HG03469 (cell line): ENCODE measurements around the gene HOXD11.

ENCODE experiments used
- ATAC-seq: cut with Tn5 transposase; IDR thresholded peaks from one replicate; pipeline ENCODE4 v1.9.1; 2021; ENCODE audit warnings: mild to moderate bottlenecking, moderate library complexity, moderate number of reproducible peaks; ENCODE audit not compliant: unreplicated experiment

HOXD11 gene

DNA sequence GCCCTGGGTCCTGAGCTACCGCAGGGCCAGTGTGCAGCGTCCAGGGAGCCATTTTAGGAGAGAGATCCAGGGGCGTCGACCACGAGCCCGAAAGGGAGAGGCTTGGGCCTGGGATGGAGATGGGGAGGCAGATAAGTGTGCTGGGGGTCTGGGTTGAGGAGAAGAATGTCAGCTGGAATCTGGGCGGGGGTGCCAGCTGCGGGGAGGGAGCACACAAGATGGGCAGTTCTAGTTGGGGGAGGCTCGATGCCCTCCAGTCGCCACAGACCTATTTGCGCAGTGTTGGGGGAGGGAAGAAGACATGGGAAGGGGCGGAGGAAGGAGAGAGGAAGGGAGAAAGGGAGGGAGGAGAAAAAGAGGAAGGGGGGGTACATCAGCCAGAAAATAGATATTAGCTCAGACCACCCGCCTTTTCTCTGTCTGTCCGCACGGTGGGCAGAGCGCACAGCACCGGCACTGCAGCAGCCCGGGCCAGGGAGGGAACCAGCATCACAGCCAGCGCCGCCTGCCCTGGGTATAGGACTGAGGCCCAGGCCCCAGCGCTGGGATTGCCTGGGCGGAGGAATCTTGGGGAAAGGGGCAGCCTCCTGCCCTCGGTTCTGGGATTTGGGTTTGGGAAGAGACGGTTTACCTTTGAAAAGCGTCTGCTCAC is 1.9 kb upstream of the HOXD11 start:
- no peak for ATAC-seq

GRCh38 chr2:176105730-176106580 is 1.1 kb upstream of the HOXD11 start:
- no peak for ATAC-seq

DNA sequence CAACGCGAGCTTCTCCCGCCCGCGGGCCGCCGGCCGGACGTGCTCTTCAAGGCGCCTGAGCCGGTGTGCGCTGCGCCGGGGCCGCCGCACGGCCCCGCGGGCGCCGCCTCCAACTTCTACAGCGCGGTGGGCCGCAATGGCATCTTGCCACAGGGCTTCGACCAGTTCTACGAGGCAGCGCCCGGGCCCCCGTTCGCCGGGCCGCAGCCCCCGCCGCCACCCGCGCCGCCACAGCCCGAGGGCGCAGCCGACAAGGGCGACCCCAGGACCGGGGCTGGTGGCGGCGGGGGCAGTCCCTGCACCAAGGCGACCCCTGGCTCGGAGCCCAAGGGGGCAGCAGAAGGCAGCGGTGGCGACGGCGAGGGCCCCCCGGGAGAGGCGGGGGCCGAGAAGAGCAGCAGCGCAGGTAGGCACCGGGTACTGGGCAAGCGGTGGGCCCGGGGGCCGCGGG is 676 bp downstream of the HOXD11 start:
- ATAC-seq: no peak

- no peak for ATAC-seq
Measured at GRCh38 chr2:176109192-176109901, 2.3 kb downstream of the HOXD11 start.

GRCh38 chr2:176109946-176110345 is 2.9 kb downstream of the HOXD11 start:
- no peak for ATAC-seq

DNA sequence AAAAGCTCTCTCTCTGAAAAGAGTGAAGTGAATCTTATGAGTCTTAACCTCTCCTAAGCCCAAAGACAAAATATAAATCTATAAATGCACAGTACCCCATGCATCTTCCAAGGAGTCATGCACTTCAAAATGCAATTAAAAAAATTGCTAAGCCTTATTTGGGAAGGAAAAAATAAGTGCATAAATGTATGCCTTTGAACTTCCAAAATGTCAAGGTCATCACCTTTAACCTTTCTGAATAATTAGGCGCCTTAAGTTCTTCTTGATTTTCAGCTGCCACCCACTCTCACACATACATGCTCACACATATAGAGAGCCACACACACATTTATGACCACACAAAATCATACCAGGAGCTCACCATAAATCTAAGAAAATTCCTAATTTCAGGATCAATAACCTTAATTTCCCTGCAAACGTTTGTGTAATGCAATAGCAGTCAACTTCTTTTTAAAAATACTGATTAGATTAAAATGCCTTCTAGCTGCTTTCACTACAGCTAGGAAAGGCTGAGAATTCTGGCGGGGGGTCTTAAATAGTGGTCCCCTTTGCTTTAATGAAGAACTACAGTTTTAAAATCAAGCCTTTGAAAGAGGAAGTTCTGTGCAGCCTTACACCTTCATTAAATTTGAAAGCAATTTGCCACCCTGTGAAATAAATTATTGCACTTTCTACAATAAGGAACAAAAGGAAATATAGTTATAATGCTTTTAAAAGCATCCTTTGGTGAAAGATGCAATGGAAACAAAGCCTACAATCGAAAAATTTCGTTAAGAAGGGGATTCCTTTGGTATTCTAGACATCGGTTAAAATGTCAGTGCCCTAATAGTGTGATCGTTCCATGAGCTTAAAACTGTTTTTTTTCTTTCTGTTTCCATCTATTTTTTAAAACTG is 3.6 kb downstream of the HOXD11 start:
- ATAC-seq: no peak

GRCh38 chr2:176111309-176111663 is 4.2 kb downstream of the HOXD11 start:
- ATAC-seq: no peak

DNA sequence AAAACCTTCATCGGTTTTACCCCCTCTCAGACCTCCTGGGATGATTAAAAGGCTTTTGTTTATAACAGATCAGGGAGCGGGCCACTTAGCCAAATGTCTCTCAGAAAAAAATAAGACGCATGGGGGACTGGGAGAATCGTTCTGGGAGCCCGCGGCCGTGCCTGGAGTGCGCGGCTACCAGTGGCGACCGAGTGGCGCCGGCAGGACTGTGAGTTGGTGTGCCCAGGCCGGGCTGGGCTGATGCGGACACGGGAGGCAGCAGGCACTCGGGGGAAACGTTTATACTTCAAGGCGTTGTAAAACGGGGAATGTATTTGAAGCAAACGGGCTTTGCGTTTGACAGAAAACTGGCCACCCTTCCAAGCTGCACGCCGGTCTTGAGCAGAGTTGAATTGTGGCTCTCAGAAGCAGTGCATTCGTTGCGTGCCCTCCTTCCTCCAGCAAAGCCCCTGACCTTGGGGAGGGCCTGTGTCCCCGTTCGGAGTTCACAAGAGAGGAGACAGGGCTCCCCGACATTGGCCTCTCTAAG is 4.8 kb downstream of the HOXD11 start:
- ATAC-seq: no peak

DNA sequence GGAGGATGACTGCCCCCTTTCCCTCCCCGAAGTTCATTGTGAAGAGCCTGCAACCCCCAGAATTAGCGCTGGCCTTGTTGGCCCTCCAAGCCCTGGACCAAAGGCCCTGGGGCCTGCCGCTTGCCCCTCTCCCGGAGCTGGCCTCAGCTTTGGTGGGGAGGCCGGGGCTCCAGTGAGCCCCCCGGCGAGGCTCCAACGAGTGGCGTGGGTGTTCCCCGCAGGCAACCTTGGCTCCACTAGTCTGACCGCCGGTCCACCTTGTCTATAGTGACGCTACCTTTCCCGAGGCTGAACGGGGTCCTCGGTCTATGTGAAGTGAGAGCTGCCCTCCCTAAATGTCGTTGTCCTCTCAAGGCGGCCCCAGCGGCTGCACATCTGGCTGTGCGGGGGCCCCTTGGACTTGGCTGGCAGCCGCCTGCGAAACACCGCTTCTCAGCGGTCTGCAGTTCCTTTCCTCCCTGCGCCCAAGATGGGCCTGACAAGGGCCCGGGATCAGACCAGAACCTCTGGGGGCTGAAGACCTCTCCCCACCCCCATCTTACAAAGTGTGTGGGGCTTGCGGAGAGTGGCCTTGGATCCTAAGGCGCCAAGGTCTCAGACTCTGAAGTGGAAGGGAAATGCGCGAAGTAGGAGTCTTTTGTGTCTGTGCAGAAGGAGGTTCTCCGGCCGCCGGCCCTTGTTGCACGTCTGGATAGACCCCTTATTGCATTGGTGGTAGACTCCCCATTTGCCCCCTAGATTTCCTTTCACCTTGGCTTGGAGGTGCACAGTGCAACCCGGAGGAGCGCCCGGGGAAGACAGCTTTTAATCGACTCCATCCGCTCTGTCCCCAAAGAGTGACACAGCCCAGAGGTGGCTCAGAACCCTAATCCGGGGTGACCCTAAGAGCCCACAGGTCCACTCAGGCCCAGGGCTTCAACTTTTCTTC is 5.6 kb downstream of the HOXD11 start:
- no peak for ATAC-seq

- ATAC-seq: no peak
Measured at GRCh38 chr2:176114120-176114929, 7.2 kb downstream of the HOXD11 start.

DNA sequence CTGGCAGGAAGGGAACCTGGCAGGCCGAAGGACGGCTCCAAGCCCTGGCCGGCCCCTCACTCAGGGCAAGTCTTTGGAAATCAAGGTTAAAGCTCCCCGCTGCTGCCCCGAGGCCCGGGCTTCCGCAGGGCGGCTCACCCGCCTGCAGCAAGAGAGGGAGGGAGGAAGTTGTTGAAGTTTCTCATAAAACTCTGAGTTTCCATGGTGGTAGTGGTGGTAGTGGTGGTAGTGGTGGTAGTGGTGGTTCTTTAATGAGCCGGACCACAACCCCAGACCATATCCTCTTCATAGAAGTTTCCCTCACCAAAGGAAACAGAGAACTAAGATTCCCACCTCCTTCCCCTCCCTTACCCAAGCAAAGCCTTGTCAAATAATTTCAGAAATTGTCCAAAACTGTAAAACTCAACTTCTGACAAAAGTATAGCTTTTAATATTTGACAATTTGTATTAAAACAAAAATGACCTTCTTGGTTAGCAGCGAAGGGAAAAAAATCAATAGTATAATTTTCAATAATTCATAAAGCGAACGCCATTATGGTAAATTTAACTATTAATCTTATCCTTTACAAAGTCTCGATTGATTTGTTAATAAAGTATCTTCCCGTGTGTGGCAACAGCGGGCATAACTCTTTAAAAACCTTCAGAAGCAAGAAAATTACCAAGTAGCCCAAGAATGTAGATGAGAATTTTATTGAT is 8.0 kb downstream of the HOXD11 start:
- no peak for ATAC-seq

DNA sequence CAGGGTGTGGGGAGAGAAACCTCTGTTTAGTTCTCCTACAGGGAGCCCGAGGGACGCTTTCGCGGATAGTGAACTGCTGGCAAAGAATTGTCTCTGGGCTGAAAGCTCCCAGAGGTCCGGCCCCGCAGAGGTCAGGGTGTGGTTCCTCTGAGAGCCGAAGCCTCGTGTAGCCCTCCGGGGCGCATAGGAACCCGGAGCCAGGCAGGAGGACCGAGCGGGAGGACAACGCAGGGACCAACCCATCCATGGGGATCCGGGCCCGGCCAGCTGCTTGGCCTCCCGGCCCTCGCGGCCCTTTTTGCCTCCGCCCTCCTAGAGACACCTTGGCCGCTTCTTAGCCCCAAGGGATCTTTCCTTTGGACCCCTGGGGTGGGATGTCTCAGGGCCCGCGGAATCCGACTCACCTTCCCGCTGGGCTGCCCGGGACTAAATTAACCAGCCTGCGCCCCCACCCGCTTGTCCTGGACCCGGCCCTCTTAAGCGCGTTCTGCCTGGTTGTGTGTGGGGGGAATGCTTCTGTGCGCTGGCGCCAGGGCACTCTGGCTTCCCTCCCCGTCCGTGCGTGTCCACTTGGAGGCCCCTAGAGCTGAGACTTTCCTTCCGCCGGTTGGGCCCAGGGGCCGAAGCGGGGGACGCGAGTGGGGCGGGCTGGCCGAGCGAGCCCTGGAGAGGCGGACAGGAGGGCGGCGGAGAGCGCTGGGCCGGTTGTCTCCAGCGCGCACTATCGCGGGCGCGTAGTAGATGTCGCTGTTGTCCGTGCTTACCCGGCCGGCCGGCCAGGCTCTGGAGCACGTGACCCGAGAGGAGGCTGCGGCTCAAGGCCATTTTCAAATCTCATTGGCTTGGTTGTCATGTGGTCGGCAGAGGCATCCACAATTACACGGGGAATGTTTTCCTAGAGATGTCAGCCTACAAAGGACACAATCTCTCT is 9.1 kb downstream of the HOXD11 start, which contains the start of gene HOXD10:
TSS of gene HOXD10 (plus strand) at position 896 of the 931 bp plus-strand sequence. CDS start 56 bp downstream, outside the sequence.
- ATAC-seq: no peak

DNA sequence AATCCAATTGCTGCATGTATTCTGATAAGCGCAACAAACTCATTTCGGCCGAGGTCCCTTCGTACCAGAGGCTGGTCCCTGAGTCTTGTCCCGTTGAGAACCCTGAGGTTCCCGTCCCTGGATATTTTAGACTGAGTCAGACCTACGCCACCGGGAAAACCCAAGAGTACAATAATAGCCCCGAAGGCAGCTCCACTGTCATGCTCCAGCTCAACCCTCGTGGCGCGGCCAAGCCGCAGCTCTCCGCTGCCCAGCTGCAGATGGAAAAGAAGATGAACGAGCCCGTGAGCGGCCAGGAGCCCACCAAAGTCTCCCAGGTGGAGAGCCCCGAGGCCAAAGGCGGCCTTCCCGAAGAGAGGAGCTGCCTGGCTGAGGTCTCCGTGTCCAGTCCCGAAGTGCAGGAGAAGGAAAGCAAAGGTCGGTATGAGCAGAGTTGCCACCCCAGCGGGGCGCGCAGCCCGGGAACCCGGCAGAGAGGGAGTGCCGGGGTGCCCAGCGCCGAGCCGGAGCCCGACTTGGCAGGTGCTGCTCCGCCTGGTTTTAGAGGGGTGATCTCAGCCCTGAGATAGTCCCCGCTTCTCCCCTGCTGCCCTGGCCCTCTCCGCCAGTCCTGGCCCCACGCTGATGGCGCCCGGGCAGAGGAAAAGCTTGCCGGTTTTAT is 10.2 kb downstream of the HOXD11 start:
- no peak for ATAC-seq

DNA sequence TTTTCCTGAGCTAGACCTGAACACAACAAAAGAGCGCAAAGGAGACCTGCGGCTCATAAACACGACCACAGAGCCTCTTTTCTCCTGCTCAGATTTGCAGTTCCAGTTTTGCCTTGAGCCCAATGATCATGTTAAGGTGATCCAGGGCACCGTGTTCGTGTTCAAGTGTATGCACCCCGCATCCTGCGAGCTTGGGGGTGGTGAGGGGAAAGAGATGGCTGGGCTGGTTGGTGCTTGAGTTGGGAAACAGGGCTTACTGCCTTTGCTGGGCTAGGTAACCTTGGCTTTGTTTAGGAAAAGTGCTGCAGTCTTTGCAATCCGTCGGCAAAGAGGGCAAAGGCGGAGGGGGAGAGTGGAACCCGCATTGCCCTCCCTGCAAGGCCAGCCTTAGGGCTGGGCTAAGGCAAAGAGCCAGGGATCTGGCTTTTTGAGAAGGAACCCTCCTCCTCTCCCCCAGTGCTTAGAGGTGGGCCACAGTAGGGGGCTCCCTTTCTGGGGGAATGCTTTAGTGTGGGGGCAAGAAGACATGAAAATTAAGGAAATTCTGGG is 10.8 kb downstream of the HOXD11 start:
- ATAC-seq: no peak

- no peak for ATAC-seq
Measured at GRCh38 chr2:176118601-176119339, 11.7 kb downstream of the HOXD11 start.
